Measurements from ENCODE around the gene RAP2C.

RAP2C gene

DNA sequence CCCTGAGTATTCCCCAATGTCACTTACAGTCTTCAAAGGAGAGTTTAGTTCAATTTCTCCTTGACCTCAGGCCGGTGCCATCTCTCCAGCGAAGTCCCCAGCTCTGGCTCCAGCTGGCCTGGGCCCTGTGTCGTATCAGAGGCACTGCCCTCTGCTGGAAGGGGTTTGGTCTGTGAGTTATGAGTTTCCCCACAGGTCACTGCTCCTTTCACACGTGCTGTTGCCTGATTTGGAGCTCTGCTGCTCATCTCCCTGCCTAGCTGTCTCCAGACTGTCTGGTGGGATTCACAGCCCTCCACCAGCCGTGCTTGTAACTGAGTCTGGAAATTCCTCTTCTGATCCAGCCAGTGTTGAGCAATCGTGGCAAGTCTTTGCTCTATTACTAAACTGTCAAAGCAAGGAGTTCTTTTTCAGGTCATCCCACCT lies at the start of gene RAP2C:
RAP2C (minus strand) TSS at position 105 of the 426 bp plus-strand sequence. CDS start 2,179 bp downstream, outside the sequence.
- peak; percentile 31 for DNase-seq

DNA sequence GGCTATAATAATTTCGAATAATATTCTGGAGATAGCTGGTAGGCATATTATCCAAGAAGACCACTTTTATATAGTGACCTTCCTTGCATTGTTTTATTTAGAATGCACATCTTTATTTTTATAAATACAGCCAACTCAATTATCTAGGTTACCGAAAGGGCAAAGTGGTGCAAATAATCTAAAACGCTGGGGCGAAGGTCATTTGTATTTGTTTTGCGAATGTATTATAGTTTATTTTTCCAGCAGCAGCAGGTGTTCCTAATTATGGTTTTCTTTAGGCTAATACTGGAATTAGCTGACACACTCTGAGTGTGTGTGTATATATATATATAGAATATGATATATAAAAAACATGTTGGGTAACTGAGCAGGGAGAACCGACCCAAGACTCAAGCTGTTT lies 48.1 kb upstream of the RAP2C start:
- peak; percentile 26 for DNase-seq

DNA sequence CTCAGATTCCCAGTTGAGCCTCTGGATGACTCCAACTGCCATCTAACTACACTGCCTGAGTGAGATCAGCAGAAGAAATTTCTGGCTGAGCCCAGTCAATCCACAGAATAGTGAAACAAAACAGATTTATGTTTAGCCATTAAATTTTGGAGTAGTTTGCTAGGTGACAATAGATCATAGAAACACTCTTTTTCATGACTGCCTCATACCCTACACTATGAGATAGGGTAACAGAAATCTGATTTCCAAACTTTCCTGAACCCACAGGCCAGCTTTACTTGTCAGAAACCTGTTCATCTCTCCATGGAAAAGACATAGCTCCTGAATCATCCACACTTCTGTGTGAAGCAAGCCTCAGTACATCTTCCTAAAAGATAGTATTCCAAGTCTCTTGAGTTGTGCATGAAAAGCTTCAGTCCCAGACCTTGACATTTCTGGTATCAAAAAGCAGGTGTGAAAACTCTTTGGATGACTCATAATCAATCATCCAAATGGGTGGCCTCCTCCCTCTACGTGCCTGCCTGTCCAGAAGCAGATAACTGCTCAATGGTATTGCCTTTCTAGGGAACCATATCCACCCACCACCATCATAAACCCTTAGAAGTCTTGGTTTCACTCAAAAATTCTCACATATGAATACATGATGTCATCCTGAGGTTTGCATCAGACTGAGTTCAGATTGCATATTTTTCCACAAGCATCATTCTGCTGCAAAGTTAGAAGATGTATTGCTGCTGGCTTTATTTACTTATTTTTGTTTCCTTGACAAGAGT lies 47.5 kb upstream of the RAP2C start:
- DNase-seq = peak; percentile 8

DNA sequence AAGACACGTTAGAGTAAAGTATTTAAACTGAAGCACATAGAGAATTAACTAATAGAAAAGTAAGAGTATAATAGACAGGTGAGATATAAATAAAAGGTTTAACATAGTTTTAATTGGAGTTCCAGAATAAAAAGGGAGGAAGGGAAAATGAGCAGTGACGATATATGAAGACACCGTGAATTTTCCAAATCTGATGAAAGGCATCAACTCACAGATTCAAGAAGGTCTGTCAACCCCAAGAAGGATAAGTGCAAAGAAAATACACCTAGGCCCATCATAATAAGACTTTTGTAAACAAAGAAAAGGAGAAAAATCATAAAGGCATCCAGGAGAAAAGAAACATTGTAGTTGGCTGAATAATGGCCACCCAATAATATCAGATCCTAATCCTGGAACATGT lies 43.9 kb upstream of the RAP2C start:
- no peak for DNase-seq

DNA sequence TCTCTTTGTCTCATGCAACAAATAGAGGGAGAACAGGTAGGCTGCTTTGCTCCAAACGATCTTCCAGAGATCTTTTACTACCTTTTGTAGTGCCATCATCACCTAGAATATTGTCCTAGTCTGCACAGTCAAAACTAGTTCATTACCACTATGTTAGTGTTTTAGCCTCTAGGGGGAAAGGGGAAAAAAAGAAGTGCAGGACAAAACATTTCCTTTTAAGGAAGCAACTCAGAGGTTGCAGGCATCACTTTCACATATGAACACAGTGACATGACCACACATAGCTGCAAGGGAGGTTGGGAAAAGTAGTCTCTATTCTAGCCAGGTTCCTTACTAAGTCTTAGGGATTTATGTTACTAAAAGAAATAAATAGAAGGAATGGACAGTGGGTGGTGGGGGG lies 39.3 kb upstream of the RAP2C start:
- no peak for DNase-seq

DNA sequence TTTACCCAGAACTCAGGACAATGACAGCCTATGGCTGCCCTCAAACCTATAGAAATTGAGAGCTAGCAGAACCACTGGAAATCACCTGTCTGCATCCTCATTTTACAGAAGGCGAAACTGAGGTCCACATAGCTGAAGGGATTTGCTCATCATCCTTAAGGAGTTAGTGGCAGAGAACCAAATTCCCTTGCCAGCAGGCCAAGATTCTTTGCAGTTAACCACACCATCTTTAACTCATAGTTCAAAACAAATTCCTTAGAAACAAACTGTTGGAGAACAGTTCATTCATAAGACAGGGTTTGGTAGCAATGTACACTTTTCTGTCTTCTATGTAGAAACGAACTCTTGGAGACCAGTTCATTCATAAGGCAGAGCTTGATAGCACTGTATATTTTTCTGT lies 37.9 kb upstream of the RAP2C start:
- DNase-seq = no peak

DNA sequence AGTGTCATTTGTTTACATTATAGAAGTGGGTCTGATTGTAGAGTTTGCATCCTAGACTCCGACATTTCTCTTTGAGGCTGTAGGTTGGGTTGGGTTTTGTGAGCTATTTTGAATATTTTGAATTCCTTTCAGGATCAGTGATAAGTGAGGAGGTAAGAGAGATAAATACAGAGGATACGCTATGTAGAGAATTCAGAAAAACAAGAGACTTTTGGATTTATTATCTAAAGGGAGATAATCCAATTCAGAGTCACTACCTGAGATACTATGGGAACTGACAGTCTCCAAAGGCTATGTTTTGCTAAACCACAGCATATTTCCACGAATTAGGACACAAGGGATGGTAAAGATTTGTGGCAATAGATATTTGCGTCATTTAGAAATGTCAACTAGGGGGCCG lies 16.9 kb upstream of the RAP2C start:
- DNase-seq = no peak

DNA sequence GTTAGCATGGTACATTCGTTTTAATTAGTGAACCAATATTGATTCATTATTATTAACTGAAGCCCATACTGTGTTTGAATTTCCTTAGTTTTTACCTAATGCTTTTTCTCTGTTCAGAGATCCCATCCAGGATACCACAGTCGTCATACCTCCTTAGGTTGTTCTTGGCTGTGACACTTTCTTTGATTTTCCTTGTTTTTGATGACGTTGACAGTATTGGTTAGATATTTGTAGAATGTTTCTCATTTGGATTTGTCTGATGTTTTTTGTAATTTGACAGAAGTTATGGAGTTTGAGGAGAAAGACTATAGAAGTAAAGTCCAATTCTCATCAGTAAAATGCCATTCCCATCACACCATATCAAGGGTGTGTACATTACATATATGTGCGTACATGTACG lies 16.2 kb upstream of the RAP2C start:
- DNase-seq = no peak

DNA sequence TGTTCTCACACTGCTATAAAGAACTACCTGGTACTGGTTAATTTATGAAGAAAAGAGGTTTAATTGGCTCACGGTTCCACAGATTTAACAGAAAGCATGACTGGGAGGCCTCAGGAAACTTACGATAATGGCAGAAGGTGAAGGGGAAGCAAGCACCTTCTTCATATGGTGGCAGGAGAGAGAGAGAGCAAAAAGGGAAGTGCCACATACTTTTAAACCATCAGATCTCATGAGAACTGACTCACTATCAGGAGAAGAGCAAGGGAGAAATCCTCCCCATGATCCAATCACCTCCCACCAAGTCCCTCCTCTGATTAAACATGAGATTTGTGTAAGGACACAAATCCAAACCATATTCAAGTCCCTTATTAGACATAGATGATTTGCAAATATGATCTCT lies 12.3 kb upstream of the RAP2C start:
- no peak for DNase-seq

DNA sequence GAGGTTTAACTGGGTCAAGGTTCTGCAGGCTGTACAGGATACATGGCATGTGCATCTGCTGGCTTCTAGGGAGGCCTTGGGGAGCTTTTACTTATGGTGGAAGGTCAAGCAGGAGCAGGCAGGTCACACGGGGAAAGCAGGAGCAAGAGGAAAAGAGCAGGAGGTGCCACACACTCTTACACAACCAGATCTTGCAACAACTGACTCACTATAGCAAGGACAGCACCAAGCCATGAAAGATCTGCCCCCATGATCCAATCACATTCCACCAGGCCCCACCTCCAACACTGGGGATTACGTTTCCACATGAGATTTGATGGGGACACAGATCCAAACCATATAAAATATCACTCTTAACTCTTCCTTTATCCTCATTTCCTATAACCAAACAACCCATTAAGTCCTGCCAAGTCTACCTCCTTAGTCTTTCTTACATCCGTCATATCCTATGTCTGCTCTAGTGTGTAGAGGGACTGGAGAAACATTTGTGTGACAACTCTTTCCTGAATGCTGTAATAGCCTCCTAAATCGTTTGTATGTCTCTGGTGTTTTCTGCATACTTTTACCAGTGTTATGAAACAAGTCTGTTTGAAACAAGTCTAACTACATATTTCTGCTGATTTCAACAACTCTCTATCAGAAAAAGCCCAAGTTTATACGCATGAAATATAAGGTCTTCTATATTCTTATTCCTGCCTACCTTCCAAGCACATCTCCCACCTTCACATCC lies 8.3 kb upstream of the RAP2C start:
- no peak for DNase-seq

DNA sequence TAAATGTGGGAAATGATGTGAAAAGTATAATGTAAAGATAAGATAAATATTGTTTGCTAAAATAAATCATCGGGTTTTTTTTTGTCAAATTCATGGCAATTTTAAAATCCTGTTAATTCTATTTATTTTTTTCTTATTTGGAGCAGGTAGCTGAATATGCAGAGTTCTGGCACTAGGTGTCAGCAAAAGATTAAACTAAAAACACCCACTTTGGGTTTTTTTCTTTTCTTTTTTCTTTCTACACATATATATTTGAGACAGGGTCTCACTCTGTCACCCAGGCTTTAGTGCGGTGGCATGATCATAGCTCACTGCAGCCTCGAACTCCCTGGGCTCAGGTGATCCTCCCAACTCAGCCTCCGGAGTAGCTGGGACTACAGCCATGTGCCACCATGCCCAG lies 6.9 kb upstream of the RAP2C start:
- no peak for DNase-seq

DNA sequence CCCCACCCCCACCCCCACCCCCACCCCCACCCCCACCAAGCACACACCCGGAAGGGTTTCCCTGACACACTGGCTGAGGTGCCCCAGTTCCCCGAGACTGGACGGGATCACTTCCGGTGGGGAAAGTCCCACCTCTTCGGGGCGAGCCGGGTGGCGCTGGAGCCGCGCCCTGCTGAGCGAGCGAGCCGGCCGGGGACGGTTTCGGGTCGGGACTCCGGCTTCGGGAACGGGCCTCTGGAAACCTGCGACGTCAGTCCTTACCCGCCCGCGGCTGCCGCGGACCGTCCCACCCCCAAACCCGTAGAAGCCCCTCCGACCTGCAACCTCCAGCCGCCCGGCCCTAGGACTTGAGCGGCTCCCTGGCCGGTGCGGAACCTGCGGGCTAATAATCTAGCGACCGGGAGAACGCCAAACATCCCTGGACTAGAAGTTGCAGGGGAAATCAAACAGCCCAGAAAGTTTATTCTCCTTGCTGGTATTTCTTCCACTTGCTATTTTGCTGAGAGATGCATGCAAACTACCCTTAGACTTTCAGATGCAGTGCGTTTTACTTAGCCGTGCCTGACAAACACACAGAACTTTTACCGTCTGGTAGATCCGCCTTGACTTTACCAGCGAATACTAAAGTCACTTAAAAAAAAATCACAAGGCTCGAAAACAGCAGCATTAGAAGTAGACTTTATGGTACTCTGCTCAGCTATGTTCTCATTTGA lies 991 bp downstream of the RAP2C start:
- DNase-seq = peak; percentile 17

DNA sequence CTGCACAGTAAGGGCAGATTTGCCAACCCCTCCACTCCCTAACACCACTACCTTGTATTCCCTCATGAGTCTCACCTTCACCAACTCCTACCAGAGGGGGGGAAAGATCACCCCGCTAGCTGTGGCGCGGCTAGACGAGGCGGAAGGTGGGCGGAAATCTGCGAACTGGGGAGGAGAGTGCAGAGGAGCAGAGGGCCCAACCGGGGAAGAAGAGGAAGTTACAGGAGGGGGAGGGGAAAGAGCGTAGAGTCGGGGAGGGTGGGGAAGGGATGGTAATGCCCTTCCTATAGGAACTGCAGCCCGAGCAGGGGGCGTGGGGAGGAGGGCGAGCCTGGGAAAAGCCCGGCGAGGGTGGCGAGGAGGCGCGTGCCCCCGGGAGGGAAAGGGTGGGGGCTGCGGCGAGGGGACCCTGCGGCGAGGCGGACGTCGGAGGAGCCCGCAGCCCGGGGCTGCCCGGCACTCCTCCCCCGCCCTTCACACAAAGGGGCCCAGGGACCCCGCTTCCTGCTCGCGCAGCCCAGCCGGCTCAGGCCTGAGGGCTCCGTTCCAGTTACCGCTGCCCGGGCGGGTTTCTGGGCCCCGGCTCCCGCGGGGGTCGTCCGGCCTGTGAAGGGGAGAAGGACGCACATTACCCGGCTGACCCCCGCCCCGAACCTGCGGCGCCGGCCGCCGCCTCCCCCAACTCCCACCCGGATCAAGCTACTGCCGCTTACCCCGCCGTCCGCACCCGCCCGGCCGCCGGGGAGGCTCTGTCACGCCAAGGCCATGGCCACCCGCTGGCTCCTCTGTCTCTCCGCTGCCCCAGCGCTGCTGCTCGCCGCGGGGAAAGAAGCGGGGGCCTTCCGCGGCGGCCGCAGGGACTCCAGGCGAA lies 1.8 kb downstream of the RAP2C start:
- peak; percentile 43 for DNase-seq

DNA sequence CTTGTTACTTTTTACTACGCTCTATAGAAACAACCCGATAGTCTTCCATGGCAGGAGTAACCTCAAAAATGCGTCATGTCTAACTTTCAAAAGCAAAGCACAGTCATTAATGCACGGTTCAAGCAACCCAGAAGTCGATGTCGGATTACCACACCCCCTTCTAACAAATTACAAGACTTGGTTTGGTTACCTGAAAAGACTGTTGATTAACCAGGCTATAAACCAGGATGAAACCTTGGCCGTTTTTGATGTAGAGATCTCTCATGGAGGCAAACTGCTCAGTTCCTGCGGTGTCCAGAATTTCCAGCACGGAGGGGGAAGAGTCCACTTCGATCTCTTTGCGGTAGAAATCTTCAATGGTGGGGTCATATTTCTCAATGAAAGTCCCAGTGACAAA lies 2.4 kb downstream of the RAP2C start:
- DNase-seq = no peak

DNA sequence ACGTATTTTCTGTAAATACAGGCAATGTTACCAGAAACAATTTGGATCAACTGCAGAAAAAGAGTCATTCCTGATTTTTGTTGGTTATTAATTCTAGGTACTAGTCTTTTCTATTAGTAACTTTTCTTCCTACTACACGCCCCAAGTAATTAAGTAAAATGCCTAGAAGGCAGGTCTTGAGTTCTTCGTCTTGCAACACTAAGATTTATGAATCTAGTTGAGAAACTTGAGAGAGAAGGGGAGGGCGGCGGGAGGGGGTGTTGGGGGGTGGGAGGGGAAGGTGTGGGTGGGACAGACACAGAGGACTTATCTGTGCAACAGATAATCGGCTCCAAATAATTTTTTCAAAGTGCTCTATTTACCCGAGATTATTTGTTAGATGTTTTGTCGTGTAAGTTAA lies 3.0 kb downstream of the RAP2C start:
- DNase-seq = no peak

DNA sequence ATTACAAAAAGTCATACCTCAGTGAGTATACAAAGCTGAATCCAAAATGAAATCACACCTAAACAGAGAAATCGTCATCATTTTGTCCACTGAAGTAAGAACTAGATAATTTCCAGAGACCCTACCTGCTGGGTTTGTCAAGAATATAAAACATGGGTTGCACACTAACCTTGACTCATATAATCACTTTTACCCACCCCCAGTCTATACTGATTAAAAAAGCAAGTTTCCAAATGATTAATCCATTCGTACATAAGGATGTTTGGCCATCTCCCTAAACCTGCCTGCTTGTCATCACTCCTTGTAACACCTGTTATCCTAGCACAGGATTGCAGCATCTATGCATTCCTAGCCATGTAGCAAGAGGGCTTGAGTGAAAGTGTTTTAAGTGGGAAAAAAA lies 4.7 kb downstream of the RAP2C start:
- DNase-seq = no peak

DNA sequence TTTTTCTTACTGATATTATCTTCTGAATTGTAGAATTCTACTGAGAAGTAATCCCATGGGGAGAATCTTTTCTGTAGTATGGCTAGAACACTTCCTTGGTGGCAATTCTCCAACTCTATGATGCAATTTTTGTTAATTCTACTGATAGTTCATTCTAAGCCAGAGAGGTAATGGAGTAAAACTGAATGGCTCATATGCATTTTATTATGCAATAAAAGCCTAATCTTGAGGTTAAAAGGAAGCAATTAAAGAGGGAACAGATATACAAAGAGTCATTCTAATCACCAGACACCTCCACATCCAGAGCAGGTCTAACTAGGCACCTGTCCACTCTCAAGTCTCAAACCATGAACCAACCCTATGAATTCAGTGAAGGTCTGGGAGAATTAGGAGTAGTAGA lies 9.7 kb downstream of the RAP2C start:
- no peak for DNase-seq

DNA sequence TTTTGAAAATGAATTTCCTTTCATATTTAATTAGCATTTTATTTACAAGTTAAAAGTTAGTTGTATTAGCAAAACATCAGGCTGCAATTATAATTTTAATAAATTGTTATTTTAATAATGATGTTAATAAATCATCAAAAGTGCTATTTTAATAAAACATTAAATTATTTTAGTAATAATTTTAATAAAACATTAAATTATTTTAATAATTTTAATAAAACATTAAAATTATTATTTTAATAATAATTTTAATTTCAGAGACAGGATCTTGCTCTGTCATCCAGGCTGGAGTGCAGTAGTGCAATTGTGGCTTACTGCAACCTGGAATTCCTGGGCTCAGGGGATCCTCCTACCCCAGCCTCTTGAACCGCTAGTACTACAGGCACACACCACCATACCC lies 10.8 kb downstream of the RAP2C start:
- no peak for DNase-seq

DNA sequence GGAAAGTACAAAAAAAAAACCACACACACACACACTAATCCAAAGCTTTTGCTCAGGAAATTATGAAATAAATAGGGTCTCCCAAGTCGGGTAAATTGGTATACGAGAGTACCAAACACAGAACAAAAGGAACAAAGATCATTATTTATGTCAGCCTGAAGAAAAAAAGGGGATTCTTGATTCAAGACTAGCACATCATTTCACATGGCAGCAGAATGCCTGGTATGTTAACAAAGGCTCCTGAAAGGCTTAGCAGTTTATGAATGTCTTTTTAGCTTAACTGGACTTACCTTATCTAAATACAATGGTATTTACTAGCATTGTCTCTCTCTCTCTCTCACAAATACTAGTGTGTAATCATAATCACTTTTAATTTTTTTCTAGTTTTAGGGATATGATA lies 11.3 kb downstream of the RAP2C start:
- DNase-seq = no peak

DNA sequence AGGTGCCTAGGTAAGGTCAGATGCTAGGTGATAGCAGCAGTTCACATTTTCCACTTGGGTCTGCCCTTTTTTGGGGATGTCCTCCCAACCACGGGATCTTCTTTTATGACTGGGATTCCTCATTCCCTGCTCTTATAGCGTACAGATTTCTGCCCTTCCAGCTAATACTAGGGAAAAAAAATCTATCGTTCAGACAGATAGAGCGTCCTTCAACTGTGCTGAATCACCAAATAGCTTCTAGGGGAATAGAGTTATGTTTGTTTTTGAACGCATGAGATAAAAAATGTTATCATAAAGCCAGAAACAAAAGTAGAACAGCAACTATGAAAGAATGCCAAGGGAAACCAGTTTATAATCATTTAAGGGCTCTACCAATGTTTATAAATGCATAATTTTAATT lies 13.0 kb downstream of the RAP2C start:
- DNase-seq = no peak

DNA sequence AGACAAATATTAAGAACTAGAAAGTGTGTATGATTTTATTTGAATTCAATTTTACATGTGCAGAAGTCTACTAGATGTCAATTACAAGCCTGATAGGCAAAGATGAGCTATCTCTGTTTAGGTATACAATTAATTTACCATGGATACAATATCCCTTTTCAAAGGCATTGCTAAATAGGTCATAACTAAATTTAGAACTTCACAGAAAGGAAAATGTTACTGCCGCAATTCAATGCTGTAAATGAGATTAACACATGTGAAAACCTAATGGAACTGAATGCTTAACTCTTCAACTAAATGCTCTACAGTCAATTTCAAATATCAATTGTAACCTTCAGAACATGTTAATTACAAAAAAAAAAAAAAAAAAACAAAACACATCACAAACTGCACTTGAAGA lies 14.6 kb downstream of the RAP2C start:
- DNase-seq = no peak

DNA sequence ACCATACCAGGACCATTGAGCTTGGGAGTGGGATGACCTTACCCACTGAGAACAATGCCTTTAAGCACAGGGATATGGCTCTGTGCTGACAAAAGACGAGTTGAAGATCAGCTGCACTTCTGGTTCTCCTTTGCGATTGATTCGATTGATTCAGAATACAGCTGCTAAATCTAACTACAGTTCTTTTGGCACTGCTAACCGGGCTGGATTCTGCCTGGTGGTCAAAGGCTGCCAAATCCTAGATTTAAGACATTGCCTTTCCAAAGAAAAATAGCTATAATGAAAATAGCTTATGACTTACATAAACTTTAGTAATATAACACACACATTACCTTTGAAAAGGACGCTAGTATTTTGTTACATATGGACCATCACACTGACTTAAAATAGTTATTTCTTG lies 18.3 kb downstream of the RAP2C start:
- DNase-seq = no peak

DNA sequence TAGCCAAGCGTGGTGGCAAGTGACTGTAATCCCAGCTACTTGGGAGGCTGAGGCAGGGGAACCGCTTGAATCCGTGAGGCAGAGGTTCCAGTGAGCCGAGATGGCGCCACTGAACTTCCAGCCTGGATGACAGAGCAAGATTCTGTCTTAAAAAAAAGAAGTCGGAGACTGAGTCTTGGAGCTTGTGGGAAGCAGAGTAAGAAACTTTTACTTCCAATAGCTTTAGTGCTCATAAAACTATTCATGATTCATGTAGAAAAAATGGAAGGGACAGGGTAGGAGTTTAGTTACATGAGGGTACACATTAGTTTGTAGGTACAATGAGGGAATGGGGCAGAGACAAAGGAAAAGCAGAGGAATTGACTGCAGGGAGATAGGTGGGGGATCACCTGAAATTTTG lies 19.3 kb downstream of the RAP2C start:
- DNase-seq = no peak
